Suppressor macrophage (primary cell): ENCODE results near the gene RALGAPA1.
"Not testable (repeated sequence)": the region's sequence is repeated elsewhere in the genome, so short reads cannot be mapped to it uniquely, and the experiment has no call there.

ENCODE experiments used
- DNase-seq, 4 experiments: peaks; one replicate each; pipeline ENCODE4 v3.0.0-alpha.2; 2020 to 2022

Gene RALGAPA1

GRCh38 chr14:35761922-35762321, 47.2 kb downstream of the RALGAPA1 start:
- DNase-seq: no peak

DNA sequence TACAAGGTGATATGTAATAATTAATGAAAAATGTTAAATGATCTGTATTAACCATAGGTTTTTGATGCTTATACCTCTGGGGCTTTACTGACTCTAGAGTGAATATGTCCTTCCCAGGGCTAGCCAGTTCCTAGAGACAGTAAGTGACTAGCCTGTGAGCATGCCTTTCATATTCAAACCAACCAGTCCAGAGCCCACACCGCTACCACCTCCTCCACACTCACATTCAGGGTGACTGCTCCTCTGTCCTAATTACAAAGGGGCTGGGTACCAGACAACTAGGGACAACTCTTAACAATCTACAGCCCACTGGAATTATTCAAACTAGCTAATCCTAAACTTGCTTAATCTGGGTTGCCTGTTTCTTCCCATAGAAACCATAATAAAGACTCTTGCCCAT, 49.0 kb downstream of the RALGAPA1 start:
- DNase-seq: no peak

- no peak for DNase-seq
These were observed 50.5 kb downstream of the RALGAPA1 start for GRCh38 chr14:35758523-35759129.

GRCh38 chr14:35754671-35755070, 54.4 kb downstream of the RALGAPA1 start:
- no peak for DNase-seq

DNA sequence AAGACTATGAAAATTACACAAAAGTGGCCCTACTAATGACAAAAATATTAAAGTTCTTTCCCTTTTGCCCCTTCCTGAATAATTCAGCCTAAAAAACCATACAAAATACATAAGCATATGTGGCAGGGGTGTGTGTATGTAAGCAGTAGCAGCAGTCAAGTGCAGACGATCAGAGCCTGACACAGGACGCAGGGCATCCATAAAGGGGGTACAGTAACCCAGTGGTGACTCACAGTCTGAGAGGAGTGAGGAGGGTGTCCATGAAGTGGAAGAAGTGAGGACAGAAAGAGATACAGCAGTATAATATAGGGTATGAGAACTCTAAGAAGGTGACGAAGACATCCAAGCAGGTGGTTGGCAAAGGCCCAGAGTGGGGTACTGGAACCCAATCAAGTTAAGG, 56.7 kb downstream of the RALGAPA1 start:
- no peak for DNase-seq

DNA sequence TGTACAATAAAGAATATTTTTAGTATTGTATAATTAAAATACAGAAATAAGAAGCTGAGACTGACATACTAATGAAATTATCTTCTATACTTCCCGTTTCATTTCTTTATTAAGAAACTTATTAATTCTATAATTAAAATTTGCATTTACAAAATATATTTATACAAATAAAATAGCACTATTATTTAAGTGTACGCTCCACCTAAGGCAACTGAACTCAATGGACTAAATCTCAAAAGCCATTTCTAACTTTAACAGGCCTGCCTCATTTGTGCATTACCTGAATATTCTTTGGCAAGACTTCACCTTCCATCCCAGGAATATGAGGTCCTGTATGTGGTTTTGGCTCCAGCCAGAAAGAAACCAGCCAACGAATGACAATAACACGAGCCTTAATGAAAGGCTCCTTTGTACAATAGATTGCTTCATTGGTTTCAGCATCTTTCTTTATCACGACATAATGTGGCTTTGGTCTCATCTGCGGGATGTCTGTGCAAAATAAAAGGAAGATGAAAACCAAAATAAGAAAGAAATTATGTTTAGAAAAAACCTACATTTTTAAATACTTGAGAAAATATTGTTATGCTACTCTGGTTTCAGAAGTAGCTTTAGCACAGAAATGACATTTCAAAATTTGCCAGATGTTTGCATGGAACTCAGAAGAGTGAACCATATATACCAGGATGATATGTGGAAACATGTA, 58.7 kb downstream of the RALGAPA1 start:
- DNase-seq: no peak

GRCh38 chr14:35747379-35747778, 61.7 kb downstream of the RALGAPA1 start:
- no peak for DNase-seq

- no peak for DNase-seq
These were observed 66.7 kb downstream of the RALGAPA1 start for GRCh38 chr14:35742442-35742841.

DNA sequence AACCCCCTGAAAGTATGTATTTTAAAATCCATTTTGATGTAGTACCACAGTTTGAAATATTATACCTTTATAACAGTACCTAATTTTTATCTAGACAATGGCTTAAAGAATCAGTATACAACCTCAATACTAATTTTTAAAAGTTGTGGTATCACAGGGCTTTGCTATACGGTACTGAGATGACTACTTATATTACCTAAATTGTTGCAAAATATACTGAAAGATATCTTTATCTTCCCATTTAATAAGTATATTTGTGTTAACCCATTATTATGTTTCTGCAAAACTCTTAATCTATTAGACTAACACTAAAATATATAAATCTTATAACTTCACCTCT, 67.1 kb downstream of the RALGAPA1 start:
- no peak for DNase-seq

DNA sequence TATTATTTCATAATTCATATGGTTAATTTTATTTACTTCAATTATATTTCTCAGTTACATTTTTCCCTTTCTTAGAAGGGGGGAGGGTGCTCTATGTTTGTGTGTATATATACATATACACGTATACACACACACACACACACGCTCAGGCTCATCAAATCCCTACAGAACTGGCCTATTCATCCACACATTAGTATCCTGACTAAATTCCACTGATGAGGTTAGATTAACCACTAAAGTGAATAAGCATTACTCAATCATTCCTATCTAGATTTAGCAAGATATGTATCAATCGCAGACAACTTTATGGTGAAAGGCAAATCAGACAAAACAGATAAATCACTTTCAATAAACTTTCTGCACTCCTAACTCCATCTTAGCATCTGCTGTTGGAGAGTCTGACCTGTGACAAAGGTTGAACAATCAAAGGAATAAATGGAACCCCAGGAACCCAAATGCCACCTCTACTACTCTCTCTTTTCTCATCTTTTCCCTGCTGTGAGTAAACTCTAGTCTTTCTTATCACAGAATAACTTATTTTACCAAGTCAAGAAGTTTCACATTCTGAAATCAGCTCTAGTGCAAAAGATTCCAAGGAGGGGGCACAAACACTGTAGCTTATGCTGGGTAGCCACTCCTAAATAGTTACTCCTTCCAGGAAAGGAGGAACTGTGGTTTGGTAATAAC, 67.6 kb downstream of the RALGAPA1 start:
- DNase-seq: no peak

- no peak for DNase-seq
These were observed 68.9 kb downstream of the RALGAPA1 start for GRCh38 chr14:35740215-35740614.

DNA sequence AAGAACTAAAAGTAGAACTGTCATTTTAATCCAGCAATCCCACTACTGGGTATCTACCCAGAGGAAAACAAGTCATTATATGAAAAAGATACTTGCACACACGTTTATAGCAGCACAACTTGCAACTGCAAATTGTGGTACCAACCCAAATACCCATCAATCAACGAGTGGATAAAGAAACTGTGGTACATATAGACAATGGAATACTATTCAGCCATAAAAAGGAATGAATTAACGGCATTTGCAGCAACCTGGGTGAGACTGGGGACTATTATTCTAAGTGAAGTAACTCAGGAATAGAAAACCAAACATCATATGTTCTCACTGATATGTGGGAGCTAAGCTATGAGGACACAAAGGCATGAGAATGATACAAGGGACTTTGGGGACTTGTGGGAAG, 73.9 kb downstream of the RALGAPA1 start:
- not testable (repeated sequence) for DNase-seq

GRCh38 chr14:35733510-35733909, 75.6 kb downstream of the RALGAPA1 start:
- DNase-seq: not testable (repeated sequence)

DNA sequence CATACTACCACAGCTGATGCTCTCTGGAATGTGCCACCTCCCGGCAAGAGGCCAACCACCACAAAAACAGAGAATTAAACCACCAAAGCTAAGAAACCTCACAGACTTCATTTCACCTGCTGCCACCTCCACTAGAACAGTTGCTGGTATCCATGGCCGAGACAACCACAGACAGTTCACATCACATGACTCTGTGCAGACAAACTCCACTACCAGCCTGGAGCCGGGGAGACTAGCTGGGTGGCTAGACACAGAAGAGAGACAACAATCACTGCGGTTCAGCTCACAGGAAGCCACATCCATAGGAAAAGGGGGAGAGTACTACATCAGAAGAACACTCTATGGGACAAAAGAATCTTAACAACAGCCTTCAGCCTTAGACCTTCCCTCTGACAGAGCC, 78.2 kb downstream of the RALGAPA1 start:
- DNase-seq: no peak

DNA sequence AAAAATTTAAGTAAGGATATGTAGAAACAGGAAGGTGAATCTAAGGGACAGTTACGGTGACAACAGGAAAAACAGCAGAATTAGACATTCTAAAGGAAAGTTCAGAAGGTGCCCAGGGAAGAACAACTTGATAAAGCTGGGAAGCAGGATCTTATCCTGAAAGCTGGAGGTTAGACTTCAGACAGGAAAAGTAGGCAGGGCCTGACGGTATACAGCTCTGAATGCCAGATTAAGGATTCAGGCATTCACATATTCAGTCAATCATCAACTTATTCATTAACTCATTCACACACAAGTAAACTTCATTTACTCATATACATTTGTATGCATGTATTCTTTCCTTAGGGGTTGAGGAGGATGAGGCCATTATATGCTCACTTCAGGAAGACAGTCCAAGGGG, 81.3 kb downstream of the RALGAPA1 start:
- DNase-seq: no peak

DNA sequence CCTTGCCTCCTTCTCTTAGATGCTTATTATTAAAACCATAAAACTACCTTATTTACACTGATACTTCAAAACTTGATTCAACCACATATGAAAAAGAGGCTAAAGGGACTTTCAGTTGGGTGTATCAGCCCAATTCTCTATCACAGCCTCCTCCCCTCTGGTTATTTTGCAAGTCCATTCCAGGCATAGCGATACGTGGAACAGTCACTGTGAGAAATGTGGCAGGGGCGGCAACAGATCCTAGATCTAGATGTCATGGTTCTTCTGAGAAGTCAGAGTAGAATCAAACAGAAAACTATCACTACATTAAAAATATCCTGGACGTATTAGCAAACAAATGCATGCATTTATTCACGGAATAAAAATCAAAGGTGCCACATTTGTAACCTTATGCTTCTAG, 83.2 kb downstream of the RALGAPA1 start:
- DNase-seq: no peak

- no peak for DNase-seq
These were observed 94.0 kb downstream of the RALGAPA1 start for GRCh38 chr14:35715079-35715478.

DNA sequence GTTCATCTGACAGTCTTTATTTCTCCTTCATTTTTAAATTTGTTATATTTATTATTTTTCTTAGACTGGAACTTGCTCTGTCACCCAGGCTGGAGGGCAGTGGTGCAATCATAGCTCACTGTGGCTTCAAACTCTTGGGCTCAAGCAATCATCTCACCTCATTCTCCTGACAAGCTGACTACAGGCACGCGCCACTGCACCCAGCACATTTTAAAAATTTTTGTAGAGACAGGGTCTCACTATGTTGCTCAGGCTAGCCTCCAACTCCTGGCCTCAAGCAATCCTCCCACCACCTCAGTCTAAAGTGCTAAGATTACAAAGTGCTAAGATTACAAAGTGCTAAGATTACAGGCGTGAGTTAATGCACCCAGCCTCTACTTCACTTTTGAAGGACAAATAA, 96.6 kb downstream of the RALGAPA1 start:
- DNase-seq: no peak

- no peak for DNase-seq
These were observed 101.0 kb downstream of the RALGAPA1 start for GRCh38 chr14:35708062-35708461.

DNA sequence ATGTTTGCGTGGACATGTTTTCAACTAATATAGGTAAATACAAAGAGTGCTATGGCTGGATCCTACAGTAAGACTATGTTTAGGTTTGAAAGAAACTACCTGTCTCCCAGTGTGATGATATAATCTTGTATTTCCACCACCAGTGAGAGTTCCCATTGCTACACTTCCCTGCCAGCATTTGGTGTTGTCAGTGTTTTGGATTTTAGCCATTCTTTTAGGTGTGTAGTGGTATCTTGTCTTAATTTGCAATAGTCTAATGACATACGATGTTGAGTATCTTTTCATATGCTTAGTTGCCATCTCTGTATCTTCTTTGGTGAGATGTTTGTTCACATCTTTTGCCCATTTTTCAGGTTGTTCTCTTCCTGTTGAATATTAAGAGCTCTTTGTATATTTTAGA, 103.5 kb downstream of the RALGAPA1 start:
- no peak for DNase-seq

DNA sequence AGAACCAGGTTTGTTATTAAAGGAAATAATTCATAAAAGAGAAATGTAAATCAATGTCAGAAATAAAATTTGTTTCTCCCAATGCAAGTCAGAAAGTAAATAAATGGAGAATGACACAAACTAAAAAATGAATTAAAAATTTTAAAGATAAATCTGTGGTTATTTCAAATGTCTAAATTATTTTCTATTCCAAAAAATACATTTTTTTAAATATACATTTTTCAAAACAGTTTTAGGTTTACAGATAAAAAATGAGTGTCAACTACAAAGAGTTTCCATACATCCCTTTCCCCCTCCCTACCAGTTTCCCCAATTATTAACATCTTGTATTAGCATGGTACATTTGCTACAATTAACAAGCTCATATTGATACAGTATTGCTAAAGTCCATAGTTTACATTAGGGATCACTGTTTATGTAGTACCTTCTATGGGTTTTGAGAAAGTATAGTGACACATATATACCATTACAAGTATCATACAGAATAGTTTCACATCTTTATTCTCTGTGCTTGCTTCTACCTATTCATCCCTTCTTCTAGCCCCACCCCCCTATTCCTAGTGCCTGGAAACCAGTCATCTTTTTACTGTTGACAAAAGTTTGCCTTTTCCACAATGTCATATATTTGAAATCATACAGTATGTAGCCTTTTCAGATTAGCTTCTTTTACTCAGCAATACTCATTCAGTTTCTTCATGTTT, 104.2 kb downstream of the RALGAPA1 start:
- DNase-seq: no peak

DNA sequence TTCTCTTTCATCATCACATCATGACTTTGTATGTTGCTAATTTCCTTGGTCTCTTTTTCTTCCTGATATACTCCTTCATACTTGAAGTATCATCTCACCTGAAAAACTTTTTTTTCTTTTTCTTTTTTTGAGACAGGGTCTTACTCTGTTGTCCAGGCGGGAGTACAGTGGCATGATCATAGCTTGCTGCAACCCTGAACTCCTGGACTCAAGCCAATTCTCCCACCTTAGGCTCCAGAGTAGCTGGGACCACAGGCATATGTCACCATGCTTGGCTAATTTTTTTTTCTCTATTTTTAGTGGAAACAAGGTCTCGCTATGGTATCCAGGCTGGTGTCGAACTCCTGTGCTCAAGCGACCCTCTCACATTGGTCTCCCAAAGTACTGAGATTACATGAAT, 107.6 kb downstream of the RALGAPA1 start:
- no peak for DNase-seq

DNA sequence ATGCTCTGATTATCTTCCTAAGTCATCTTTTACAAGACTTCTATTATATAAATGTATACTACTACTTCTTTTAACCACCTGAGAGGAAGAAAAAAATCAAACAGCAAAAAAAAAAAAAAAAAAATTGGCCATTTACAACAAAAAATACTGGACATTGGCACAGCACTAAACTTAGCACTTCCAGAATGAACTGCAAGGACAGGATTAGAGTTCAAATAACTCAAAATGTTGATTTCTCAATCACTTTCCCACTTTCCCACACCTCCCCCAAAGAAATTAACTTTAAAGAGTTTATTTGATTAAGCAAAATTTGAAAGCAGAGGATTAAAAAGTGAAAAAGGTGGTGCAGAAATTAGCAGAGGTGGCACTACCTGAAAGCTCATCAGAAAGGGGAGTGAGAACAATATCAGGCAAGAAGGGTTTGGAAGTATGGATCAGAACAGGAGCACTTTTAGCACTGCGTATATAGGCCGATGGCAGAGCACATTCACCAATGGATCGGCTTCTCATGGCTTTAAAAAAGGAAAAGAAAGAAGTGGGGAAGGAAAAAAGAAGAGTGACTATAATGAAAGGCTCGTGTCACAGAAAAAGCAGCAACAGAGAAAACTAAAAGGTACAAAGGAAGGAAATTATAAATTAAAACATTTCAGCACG, 109.2 kb downstream of the RALGAPA1 start:
- no peak for DNase-seq
